Raji (cell line): ENCODE results near the gene MAP3K2.

Experiments
- POLR2A ChIP-seq: IDR thresholded peaks from 2 replicates; pipeline ENCODE4 v1.6.1; 2011; ENCODE audit warnings: low read depth, low read length, control low read depth; ENCODE audit not compliant: insufficient read depth

MAP3K2 gene, protein sequence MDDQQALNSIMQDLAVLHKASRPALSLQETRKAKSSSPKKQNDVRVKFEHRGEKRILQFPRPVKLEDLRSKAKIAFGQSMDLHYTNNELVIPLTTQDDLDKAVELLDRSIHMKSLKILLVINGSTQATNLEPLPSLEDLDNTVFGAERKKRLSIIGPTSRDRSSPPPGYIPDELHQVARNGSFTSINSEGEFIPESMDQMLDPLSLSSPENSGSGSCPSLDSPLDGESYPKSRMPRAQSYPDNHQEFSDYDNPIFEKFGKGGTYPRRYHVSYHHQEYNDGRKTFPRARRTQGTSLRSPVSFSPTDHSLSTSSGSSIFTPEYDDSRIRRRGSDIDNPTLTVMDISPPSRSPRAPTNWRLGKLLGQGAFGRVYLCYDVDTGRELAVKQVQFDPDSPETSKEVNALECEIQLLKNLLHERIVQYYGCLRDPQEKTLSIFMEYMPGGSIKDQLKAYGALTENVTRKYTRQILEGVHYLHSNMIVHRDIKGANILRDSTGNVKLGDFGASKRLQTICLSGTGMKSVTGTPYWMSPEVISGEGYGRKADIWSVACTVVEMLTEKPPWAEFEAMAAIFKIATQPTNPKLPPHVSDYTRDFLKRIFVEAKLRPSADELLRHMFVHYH

DNA sequence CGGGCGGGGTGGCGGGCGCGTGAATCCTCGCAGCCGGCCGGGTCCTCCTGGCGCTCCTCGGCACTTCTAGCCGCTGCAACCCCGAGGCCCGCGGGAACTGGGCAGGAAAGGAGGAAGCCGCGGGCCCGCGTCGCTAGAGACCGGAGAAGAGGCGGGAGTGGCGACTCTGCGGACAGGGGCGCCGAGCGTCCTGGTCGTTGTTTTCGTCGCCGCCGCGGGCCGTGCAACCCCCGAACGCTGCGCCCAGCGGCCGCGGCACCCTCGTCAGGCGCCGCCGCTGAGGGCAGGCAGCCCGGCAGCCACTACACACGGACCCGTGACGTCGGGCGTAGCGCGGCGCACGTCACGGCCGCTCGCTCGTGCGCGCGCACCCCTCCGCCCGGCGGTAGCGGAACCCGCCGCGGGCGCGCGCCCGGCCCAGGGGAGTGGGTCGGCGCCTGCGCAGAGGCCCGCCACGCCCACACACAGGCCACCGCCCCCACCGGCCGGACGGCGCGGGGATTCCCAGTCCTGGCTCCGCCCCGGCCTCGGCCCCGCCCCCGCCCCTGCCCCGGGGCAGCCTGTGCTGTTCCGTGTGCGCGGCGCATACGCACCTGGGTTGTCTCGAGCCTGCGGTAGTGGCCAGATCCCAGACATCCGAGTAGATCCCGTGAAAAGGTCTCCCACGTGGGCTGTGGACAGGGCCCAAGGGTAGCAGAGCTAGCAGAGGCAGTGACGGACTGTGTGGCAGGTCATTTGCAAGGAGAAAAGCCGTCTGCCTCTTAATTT is at the start of gene MAP3K2:
Gene MAP3K2, minus strand, starts transcription at position 321 of the 768 bp plus-strand sequence. CDS start 44,846 bp downstream, outside the sequence.
- peak; percentile 91 for TF ChIP-seq POLR2A

DNA sequence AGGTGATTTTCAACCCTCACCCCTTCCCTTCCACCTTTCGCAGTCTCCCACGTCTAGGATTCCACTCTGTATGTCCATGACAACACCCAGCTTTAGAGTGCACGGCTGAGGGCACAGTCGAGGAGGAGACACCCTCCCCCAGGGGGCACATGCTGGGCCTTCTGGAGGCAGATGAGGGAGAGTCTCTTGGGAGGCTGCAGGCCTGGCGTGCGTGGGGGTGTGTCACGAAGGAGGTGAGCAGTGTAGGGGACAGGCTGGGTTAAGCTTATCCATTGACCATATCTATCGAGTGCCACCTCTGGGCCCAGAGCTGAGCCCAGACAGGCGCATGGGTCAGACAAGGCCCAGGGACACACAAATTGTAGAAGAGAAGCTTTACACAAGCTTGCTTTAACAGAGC is 49.3 kb upstream of the MAP3K2 start:
- TF ChIP-seq POLR2A, result no peak

DNA sequence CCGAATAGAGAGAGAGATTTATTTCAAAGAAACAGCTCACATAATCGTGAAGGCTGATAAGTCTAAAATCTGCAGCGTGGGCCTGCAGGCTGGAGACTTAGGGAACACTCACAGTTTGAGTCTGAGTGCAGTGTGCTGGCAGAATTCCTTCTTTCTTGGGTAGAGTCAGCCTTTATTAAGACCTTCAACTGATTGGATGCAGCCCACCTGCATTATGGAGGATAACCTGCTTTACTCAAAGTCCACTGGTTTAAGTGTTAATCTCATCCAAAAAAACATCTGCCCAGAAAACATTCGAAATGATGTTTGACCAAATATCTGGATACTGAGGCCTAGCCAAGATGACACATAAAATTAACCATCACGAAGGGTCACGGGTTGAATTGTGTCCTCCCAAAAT is 46.7 kb upstream of the MAP3K2 start:
- TF ChIP-seq POLR2A, result no peak

DNA sequence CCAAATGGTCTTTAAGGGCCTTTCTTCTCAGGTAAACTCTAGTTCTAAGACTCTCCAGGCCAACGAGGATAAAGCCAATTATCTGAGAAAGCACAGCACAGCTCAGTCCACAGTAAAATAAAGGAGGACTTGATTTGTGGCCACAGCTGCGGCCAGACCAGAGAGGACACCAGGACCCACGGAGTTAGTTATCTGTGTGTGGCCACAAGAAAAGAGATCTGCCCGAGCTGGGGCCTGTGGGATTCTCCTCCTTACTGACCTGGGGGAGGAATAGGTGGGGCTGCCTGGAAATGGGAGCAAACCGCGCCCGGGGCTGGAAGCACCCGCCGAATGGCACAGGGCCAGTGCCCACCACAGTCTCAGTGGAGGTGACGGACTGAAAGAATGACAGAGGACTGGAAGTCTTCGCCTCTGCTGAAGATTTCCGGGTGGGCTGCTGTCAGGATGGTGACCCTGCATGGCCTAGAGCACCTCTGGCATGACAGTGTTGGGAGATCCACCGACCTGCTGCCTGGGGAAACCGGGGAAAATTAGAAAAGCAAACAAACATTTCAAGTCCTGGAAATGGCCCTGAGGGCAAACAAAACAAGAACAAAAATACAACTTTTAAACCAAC is 43.7 kb upstream of the MAP3K2 start:
- TF ChIP-seq POLR2A, result no peak

DNA sequence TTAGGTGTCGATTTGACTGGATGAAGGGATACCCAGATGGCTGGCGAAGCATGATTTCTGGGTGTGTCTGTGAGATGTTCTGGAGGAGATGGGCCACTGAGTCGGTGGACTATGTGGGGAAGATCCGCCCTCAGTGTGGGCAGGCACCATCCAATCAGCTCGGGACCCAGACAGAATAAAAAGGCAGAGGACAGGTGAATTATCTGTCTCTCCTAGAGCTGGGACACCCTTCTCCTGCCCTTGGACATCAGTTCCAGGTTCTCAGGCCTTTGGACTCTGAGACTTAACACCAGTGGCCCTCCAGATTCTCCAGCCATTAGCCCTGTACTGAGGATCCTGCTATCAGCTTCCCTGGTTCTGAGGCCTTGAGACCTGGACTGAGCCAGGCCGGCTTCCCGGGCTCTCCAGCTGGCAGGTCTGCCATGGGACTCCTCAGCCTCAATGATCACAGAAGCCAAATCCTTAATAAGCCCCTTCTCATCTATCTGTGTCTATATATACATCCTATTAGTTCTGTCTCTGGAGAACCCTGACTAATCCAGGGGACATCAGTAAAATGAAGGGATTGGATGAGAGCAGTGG is 42.2 kb upstream of the MAP3K2 start:
- no peak for TF ChIP-seq POLR2A

DNA sequence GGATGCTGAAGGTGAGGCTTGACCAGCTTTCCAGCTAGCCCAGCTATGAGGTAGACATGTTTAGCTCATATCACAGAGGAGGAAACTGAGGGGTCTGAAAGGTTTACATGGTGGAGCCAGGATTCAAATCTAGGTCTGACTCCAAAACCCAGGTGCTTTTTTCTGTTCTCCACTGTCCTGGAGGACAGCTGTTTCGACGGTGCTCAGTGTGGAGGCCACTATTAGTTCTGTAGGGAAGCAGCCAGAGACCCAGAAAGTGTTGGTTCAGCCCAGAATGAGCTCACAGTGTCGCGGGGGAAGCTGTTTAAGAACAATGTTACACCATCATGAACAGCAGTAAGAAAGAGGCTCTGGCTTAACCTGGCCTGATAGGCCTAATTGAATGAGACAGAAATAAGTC is 41.5 kb upstream of the MAP3K2 start:
- no peak for TF ChIP-seq POLR2A

DNA sequence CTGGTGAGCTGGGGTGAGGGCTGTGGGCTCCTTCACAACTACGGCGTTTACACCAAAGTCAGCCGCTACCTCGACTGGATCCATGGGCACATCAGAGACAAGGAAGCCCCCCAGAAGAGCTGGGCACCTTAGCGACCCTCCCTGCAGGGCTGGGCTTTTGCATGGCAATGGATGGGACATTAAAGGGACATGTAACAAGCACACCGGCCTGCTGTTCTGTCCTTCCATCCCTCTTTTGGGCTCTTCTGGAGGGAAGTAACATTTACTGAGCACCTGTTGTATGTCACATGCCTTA is 41.0 kb upstream of the MAP3K2 start:
- TF ChIP-seq POLR2A, result no peak

DNA sequence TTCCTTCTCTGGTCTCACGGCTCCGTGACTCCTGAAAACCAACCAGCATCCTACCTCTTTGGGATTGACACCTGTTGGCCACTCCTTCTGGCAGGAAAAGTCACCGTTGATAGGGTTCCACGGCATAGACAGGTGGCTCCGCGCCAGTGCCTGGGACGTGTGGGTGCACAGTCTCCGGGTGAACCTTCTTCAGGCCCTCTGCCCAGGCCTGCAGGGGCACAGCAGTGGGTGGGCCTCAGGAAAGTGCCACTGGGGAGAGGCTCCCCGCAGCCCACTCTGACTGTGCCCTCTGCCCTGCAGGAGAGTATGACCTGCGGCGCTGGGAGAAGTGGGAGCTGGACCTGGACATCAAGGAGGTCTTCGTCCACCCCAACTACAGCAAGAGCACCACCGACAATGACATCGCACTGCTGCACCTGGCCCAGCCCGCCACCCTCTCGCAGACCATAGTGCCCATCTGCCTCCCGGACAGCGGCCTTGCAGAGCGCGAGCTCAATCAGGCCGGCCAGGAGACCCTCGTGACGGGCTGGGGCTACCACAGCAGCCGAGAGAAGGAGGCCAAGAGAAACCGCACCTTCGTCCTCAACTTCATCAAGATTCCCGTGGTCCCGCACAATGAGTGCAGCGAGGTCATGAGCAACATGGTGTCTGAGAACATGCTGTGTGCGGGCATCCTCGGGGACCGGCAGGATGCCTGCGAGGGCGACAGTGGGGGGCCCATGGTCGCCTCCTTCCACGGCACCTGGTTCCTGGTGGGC is 40.5 kb upstream of the MAP3K2 start:
- no peak for TF ChIP-seq POLR2A

DNA sequence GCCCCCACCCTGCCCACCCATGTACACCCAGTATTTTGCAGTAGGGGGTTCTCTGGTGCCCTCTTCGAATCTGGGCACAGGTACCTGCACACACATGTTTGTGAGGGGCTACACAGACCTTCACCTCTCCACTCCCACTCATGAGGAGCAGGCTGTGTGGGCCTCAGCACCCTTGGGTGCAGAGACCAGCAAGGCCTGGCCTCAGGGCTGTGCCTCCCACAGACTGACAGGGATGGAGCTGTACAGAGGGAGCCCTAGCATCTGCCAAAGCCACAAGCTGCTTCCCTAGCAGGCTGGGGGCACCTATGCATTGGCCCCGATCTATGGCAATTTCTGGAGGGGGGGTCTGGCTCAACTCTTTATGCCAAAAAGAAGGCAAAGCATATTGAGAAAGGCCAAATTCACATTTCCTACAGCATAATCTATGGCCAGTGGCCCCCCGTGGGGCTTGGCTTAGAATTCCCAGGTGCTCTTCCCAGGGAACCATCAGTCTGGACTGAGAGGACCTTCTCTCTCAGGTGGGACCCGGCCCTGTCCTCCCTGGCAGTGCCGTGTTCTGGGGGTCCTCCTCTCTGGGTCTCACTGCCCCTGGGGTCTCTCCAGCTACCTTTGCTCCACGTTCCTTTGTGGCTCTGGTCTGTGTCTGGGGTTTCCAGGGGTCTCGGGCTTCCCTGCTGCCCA is 39.7 kb upstream of the MAP3K2 start:
- no peak for TF ChIP-seq POLR2A

DNA sequence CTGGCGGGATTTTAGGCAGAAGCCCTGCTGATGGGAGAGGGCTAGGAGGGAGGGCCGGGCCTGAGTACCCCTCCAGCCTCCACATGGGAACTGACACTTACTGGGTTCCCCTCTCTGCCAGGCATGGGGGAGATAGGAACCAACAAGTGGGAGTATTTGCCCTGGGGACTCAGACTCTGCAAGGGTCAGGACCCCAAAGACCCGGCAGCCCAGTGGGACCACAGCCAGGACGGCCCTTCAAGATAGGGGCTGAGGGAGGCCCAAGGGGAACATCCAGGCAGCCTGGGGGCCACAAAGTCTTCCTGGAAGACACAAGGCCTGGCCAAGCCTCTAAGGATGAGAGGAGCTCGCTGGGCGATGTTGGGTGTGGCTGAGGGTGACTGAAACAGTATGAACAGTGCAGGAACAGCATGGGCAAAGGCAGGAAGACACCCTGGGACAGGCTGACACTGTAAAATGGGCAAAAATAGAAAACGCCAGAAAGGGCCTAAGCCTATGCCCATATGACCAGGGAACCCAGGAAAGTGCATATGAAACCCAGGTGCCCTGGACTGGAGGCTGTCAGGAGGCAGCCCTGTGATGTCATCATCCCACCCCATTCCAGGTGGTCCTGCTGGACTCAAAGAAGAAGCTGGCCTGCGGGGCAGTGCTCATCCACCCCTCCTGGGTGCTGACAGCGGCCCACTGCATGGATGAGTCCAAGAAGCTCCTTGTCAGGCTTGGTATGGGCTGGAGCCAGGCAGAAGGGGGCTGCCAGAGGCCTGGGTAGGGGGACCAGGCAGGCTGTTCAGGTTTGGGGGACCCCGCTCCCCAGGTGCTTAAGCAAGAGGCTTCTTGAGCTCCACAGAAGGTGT is 39.0 kb upstream of the MAP3K2 start:
- no peak for TF ChIP-seq POLR2A

DNA sequence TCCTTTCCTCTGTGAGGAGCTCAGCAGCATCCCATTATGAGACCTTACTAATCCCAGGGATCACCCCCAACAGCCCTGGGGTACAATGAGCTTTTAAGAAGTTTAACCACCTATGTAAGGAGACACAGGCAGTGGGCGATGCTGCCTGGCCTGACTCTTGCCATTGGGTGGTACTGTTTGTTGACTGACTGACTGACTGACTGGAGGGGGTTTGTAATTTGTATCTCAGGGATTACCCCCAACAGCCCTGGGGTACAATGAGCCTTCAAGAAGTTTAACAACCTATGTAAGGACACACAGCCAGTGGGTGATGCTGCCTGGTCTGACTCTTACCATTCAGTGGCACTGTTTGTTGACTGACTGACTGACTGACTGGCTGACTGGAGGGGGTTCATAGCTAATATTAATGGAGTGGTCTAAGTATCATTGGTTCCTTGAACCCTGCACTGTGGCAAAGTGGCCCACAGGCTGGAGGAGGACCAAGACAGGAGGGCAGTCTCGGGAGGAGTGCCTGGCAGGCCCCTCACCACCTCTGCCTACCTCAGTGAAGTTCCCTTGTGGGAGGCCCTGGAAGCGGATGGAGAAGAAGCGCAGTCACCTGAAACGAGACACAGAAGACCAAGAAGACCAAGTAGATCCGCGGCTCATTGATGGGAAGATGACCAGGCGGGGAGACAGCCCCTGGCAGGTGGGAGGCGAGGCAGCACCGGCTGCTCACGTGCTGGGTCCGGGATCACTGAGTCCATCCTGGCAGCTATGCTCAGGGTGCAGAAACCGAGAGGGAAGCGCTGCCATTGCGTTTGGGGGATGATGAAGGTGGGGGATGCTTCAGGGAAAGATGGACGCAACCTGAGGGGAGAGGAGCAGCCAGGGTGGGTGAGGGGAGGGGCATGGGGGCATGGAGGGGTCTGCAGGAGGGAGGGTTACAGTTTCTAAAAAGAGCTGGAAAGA is 38.0 kb upstream of the MAP3K2 start:
- TF ChIP-seq POLR2A, result no peak
